ENCODE measurements around the gene CCL19.
"Not testable (repeated sequence)": the region's sequence is repeated elsewhere in the genome, so short reads cannot be mapped to it uniquely, and the experiment has no call there.

Gene CCL19

DNA sequence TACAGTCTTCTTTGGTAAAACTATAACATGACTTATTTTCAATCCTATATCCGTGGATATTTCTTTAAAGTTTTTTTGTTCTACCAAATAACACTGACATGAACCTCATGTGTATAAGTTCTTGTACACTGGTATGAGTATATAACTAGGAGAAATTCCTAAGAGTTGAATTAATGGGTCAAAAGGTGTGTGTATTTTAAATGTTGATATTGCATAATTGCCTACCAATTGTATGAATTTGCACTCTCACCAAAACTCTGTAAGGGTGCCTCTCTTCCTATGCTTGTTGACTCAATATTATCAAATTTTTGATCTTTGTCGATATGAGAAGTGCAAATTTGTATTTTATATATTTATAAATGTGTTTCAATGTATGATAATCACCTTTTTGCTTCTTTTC, 41.8 kb upstream of the CCL19 start (continued):
- TF ChIP-seq GLIS3 (CRISPR knock-in tag; IDR thresholded peaks at IDR 0.05) = no peak
- no peak for TF ChIP-seq ZNF565 (CRISPR knock-in tag; conservative IDR thresholded peaks at IDR 0.05; ENCODE audit: low read depth)
- TF ChIP-seq, protein P1, sequence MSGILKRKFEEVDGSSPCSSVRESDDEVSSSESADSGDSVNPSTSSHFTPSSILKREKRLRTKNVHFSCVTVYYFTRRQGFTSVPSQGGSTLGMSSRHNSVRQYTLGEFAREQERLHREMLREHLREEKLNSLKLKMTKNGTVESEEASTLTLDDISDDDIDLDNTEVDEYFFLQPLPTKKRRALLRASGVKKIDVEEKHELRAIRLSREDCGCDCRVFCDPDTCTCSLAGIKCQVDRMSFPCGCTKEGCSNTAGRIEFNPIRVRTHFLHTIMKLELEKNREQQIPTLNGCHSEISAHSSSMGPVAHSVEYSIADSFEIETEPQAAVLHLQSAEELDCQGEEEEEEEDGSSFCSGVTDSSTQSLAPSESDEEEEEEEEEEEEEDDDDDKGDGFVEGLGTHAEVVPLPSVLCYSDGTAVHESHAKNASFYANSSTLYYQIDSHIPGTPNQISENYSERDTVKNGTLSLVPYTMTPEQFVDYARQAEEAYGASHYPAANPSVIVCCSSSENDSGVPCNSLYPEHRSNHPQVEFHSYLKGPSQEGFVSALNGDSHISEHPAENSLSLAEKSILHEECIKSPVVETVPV (CRISPR knock-in tag; IDR thresholded peaks at IDR 0.05) = no peak
- TF ChIP-seq TCF4 (CRISPR knock-in tag; IDR thresholded peaks at IDR 0.05; ENCODE audit: borderline replicate concordance) = no peak
- TF ChIP-seq ZNF70 (CRISPR knock-in tag; IDR thresholded peaks at IDR 0.05) = no peak
- TF ChIP-seq ISL1 (CRISPR knock-in tag; IDR thresholded peaks at IDR 0.05) = no peak
- no peak for TF ChIP-seq CSDC2 (CRISPR knock-in tag; IDR thresholded peaks at IDR 0.05)
- no peak for TF ChIP-seq ARNTL (CRISPR knock-in tag; IDR thresholded peaks at IDR 0.05; ENCODE audit: borderline replicate concordance, low read depth)

DNA sequence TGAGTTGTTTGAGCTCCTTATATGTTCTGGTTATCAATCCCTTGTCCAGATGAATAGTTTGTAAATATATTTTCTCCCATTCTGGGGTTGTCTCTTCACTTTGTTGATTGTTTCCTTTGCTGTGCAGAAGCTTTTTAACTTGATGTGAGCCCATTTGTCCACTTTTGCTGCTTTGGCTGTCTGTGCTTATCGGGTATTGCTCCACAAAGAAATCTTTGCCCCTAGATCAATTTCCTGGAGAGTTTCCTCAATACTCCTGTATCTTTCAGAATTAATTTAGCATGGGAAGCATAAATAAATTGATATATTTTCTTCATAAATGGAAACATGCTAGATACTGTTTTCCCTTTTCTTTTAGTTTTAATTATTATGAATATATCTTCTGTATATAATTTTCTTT, 41.4 kb upstream of the CCL19 start:
- ATAC-seq = no peak
- TF ChIP-seq ESRRG (CRISPR knock-in tag; IDR thresholded peaks at IDR 0.05) (no peak), ZNF565 (CRISPR knock-in tag; conservative IDR thresholded peaks at IDR 0.05; ENCODE audit: low read depth) (no peak), ZFP30 (CRISPR knock-in tag; IDR thresholded peaks at IDR 0.05) (no peak), SNAI2 (CRISPR knock-in tag; IDR thresholded peaks at IDR 0.05) (no peak), TCF4 (CRISPR knock-in tag; IDR thresholded peaks at IDR 0.05; ENCODE audit: borderline replicate concordance) (no peak), CSDC2 (CRISPR knock-in tag; IDR thresholded peaks at IDR 0.05) (no peak), ZFP3 (CRISPR knock-in tag; IDR thresholded peaks at IDR 0.05) (no peak), ISL1 (CRISPR knock-in tag; IDR thresholded peaks at IDR 0.05) (no peak), ZNF70 (CRISPR knock-in tag; IDR thresholded peaks at IDR 0.05) (no peak)
- TF ChIP-seq, protein P2, sequence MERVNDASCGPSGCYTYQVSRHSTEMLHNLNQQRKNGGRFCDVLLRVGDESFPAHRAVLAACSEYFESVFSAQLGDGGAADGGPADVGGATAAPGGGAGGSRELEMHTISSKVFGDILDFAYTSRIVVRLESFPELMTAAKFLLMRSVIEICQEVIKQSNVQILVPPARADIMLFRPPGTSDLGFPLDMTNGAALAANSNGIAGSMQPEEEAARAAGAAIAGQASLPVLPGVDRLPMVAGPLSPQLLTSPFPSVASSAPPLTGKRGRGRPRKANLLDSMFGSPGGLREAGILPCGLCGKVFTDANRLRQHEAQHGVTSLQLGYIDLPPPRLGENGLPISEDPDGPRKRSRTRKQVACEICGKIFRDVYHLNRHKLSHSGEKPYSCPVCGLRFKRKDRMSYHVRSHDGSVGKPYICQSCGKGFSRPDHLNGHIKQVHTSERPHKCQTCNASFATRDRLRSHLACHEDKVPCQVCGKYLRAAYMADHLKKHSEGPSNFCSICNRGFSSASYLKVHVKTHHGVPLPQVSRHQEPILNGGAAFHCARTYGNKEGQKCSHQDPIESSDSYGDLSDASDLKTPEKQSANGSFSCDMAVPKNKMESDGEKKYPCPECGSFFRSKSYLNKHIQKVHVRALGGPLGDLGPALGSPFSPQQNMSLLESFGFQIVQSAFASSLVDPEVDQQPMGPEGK (CRISPR knock-in tag; IDR thresholded peaks at IDR 0.05; ENCODE audit: borderline replicate concordance) = no peak
- TF ChIP-seq, protein P1 (CRISPR knock-in tag; IDR thresholded peaks at IDR 0.05) = no peak
- TF ChIP-seq, protein P3, sequence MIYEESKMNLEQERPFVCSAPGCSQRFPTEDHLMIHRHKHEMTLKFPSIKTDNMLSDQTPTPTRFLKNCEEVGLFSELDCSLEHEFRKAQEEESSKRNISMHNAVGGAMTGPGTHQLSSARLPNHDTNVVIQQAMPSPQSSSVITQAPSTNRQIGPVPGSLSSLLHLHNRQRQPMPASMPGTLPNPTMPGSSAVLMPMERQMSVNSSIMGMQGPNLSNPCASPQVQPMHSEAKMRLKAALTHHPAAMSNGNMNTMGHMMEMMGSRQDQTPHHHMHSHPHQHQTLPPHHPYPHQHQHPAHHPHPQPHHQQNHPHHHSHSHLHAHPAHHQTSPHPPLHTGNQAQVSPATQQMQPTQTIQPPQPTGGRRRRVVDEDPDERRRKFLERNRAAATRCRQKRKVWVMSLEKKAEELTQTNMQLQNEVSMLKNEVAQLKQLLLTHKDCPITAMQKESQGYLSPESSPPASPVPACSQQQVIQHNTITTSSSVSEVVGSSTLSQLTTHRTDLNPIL (CRISPR knock-in tag; IDR thresholded peaks at IDR 0.05; ENCODE audit: low read depth) = no peak

DNA sequence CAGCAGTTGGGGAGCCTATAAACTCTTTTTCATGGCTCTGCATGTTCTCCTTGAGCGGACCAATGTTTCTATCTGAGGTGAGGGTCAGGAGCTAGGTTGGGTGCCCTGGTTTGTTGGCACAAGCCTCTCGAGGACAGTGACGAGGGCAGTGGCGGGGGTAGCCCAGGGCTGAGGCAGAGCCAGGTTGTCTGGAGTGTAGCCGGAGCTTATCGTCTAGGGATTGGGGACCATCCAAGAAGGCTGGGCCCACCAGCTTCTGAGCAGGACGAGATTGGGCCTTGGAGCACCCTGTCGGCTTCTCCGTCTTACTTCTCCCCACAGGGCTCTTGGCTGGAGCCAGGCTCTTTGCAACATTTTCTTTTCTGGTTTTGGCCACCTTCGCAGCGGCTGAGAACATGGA, 32.1 kb upstream of the CCL19 start:
- ATAC-seq = no peak
- TF ChIP-seq SNAI2 (CRISPR knock-in tag; IDR thresholded peaks at IDR 0.05) = no peak
- TF ChIP-seq ZNF8 (CRISPR knock-in tag; IDR thresholded peaks at IDR 0.05) = no peak
- TF ChIP-seq, protein P4, sequence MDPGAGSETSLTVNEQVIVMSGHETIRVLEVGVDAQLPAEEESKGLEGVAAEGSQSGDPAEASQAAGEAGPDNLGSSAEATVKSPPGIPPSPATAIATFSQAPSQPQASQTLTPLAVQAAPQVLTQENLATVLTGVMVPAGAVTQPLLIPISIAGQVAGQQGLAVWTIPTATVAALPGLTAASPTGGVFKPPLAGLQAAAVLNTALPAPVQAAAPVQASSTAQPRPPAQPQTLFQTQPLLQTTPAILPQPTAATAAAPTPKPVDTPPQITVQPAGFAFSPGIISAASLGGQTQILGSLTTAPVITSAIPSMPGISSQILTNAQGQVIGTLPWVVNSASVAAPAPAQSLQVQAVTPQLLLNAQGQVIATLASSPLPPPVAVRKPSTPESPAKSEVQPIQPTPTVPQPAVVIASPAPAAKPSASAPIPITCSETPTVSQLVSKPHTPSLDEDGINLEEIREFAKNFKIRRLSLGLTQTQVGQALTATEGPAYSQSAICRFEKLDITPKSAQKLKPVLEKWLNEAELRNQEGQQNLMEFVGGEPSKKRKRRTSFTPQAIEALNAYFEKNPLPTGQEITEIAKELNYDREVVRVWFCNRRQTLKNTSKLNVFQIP (CRISPR knock-in tag; IDR thresholded peaks at IDR 0.05; ENCODE audit: borderline replicate concordance, low read depth) = no peak
- TF ChIP-seq ZFP30 (CRISPR knock-in tag; IDR thresholded peaks at IDR 0.05) = no peak
- TF ChIP-seq GLIS3 (CRISPR knock-in tag; IDR thresholded peaks at IDR 0.05) = no peak
- no peak for TF ChIP-seq BACH2 (CRISPR knock-in tag; IDR thresholded peaks at IDR 0.05; ENCODE audit: borderline replicate concordance)
- TF ChIP-seq, protein P5, sequence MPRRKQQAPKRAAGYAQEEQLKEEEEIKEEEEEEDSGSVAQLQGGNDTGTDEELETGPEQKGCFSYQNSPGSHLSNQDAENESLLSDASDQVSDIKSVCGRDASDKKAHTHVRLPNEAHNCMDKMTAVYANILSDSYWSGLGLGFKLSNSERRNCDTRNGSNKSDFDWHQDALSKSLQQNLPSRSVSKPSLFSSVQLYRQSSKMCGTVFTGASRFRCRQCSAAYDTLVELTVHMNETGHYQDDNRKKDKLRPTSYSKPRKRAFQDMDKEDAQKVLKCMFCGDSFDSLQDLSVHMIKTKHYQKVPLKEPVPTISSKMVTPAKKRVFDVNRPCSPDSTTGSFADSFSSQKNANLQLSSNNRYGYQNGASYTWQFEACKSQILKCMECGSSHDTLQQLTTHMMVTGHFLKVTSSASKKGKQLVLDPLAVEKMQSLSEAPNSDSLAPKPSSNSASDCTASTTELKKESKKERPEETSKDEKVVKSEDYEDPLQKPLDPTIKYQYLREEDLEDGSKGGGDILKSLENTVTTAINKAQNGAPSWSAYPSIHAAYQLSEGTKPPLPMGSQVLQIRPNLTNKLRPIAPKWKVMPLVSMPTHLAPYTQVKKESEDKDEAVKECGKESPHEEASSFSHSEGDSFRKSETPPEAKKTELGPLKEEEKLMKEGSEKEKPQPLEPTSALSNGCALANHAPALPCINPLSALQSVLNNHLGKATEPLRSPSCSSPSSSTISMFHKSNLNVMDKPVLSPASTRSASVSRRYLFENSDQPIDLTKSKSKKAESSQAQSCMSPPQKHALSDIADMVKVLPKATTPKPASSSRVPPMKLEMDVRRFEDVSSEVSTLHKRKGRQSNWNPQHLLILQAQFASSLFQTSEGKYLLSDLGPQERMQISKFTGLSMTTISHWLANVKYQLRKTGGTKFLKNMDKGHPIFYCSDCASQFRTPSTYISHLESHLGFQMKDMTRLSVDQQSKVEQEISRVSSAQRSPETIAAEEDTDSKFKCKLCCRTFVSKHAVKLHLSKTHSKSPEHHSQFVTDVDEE (CRISPR knock-in tag; IDR thresholded peaks at IDR 0.05) = no peak
- TF ChIP-seq TOX (CRISPR knock-in tag; IDR thresholded peaks at IDR 0.05; ENCODE audit: borderline replicate concordance) = no peak
- TF ChIP-seq OSR1 (CRISPR knock-in tag; IDR thresholded peaks at IDR 0.05) = no peak
- no peak for TF ChIP-seq ZFP3 (CRISPR knock-in tag; IDR thresholded peaks at IDR 0.05)
- TF ChIP-seq, protein P2 (CRISPR knock-in tag; IDR thresholded peaks at IDR 0.05; ENCODE audit: borderline replicate concordance) = no peak
- TF ChIP-seq ESRRG (CRISPR knock-in tag; IDR thresholded peaks at IDR 0.05) = no peak
- TF ChIP-seq ARNTL (CRISPR knock-in tag; IDR thresholded peaks at IDR 0.05; ENCODE audit: borderline replicate concordance, low read depth) = no peak
- TF ChIP-seq, protein P3 (CRISPR knock-in tag; IDR thresholded peaks at IDR 0.05; ENCODE audit: low read depth) = no peak
- no peak for TF ChIP-seq ISL1 (CRISPR knock-in tag; IDR thresholded peaks at IDR 0.05)
- no peak for TF ChIP-seq TCF4 (CRISPR knock-in tag; IDR thresholded peaks at IDR 0.05; ENCODE audit: borderline replicate concordance)
- TF ChIP-seq RARB (CRISPR knock-in tag; IDR thresholded peaks at IDR 0.05) = no peak
- TF ChIP-seq PPARA (CRISPR knock-in tag; IDR thresholded peaks at IDR 0.05; ENCODE audit: borderline replicate concordance) = no peak

DNA sequence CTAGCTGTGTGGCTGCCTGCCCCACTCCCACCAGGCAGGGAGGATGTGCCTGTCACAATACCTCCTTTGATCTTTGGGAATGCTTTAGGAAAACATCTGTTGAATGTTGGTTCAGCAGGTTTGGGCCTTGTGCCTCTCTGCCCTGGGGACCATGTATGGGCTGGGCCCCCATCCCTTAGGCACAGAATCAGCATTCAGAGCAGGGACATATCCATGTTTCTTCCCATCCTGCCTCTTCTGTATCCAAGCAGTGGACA, 28.6 kb upstream of the CCL19 start:
- not testable (repeated sequence) for ATAC-seq

Measured in SK-N-SH treated with all-trans-retinoic acid at 6 μM for 48 hours (cell line).